Small intestine (tissue), 7 donors: Measurements from ENCODE around the gene LACRT. TPM values are rescaled to one million over a fixed set of nuclear protein-coding genes. Genes with fewer than 3 reads are reported as not detected.

Experiments used
- DNase-seq, 2 donors: peaks; one replicate each; pipeline versions ENCODE4 v3.0.0 to v3.0.0-alpha.2; 2013
- FAIRE-seq: peaks from 2 replicates; lab custom pipeline; 2012; peaks lifted over from hg19 to GRCh38; lab: Jason Lieb, UNC
- H3K27ac ChIP-seq, 3 donors: one replicate each; pipeline ENCODE4 v1.5.1; 2013; ENCODE audit warnings: low read length in 2 of 3, mild to moderate bottlenecking in 2 of 3, control low read depth in 1 of 3, inconsistent platforms in 1 of 3, low read depth in 1 of 3, moderate library complexity in 1 of 3
- H3K27me3 ChIP-seq, 3 donors: one replicate each; pipeline ENCODE4 v1.6.1; 2013; ENCODE audit warnings: low read length in 3 of 3, inconsistent platforms in 1 of 3; ENCODE audit not compliant: control insufficient read depth in 3 of 3, insufficient read depth in 3 of 3
- H3K36me3 ChIP-seq, 3 donors: one replicate each; pipeline ENCODE4 v1.6.1; 2013; ENCODE audit warnings: low read length in 3 of 3, inconsistent platforms in 1 of 3, low read depth in 1 of 3, mild to moderate bottlenecking in 1 of 3, moderate library complexity in 1 of 3; ENCODE audit not compliant: control insufficient read depth in 3 of 3, insufficient read depth in 2 of 3
- H3K4me1 ChIP-seq, 3 donors: one replicate each; pipeline ENCODE4 v1.6.1; 2013; ENCODE audit warnings: low read length in 2 of 3, inconsistent platforms in 1 of 3, low read depth in 1 of 3, mild to moderate bottlenecking in 1 of 3, moderate library complexity in 1 of 3; ENCODE audit not compliant: control insufficient read depth in 3 of 3, insufficient read depth in 2 of 3
- H3K4me3 ChIP-seq, 3 donors: one replicate each; pipeline ENCODE4 v1.5.1; 2013; ENCODE audit warnings: low read length in 3 of 3, control low read depth in 1 of 3, inconsistent platforms in 1 of 3, low read depth in 1 of 3, mild to moderate bottlenecking in 1 of 3, moderate library complexity in 1 of 3
- H3K9me3 ChIP-seq, 2 donors: one replicate each; pipeline ENCODE4 v1.6.1; 2013; ENCODE audit warnings: low read depth in 1 of 2, low read length in 1 of 2; ENCODE audit not compliant: control insufficient read depth in 2 of 2, insufficient read depth in 1 of 2
- WGBS, 3 donors: extraction: QIAGEN DNeasy Blood & Tissue Kit; methylation state at CpG; one replicate each; pipeline ENCODE4 v1.1.7; 2013; 5-methylcytosine and 5-hydroxymethylcytosine counted together
- polyA plus RNA-seq, 4 donors: library from polyadenylated mRNA; stranded (reverse) in 3 of 4; unstranded in 1 of 4; fragments of 200-250 nt in 3 of 4; fragments of 120-200 nt in 1 of 4; gene quantifications; one replicate each; pipeline versions ENCODE4 v1.2.1 to v1.2.3, GENCODE V29; 2013
- donor health status: healthy with polysubstance abuse.
- donor health status: control.
- donor health status: control.
- donor health status: Bipolar disorder and iron deficiency.
- donor health status: healthy.

The LACRT gene
- polyA plus RNA-seq, 4 donors: not detected

GRCh38 chr12:54593135-54593534 lies 41.6 kb downstream of the LACRT start:
- Histone ChIP-seq H3K27ac (no peak overlapping the region), H3K9me3 (no peaks in the 10 kb centered on the region), H3K4me1 (peaks cover 0 to 18% (median 0%) of the 10 kb centered on the region in 3 donors), H3K27me3 (peaks cover 0 to 4% (median 0%) of the 10 kb centered on the region in 3 donors), H3K36me3 (no peaks in the 10 kb centered on the region), H3K4me3 (no peak overlapping the region)
- DNase-seq (peak in 1 of 2 donors; percentile 35), FAIRE-seq (no peak)
- 76 to 82% (median 79%) methylated on average over 4 of the region's 4 CpGs for WGBS, 3 donors

GRCh38 chr12:54592316-54592715 lies 42.4 kb downstream of the LACRT start:
- no peak for FAIRE-seq
- H3K4me1 ChIP-seq: peaks cover 0 to 26% (median 0%) of the 10 kb centered on the region in 3 donors
- H3K27me3 ChIP-seq: peaks cover 0 to 7% (median 4%) of the 10 kb centered on the region in 3 donors
- H3K27ac ChIP-seq: no peak overlapping the region
- DNase-seq: no peak
- no peak overlapping the region for H3K4me3 ChIP-seq
- H3K36me3 ChIP-seq: no peaks in the 10 kb centered on the region
- H3K9me3 ChIP-seq: no peaks in the 10 kb centered on the region
- 74 to 82% (median 77%) methylated on average over 2 of the region's 2 CpGs for WGBS, 3 donors

- DNase-seq: no peak
These were observed 43.6 kb downstream of the LACRT start for GRCh38 chr12:54590978-54591591.

DNA sequence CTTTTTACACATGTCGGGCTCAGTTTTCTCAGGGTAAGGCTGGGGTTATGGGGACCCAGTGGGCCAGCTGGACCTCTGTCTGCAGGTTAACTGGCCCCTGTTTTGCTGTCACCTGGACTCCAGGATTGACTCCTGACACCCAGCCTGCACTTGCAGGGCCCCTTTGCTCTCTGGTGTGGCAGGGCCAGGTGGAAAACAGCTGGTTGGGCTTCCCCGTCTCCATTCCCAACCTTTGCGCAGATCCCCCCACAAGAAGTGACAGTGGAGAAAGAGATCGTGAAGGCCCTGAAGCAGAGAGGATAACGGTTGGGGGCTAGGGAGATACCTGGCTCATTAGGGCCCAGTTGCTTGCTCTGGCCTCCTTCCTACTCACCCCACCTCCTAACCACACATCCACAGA lies 44.7 kb downstream of the LACRT start:
- 76 to 84% (median 83%) methylated on average over 5 of the region's 5 CpGs for WGBS, 3 donors
- FAIRE-seq (no peak), DNase-seq (no peak)
- H3K27me3 ChIP-seq: peaks cover 0 to 13% (median 4%) of the 10 kb centered on the region in 3 donors
- no peaks in the 10 kb centered on the region for H3K9me3 ChIP-seq
- H3K36me3 ChIP-seq: no peaks in the 10 kb centered on the region
- H3K4me3 ChIP-seq: no peak overlapping the region
- H3K4me1 ChIP-seq: peaks cover 0 to 26% (median 0%) of the 10 kb centered on the region in 3 donors
- no peak overlapping the region for H3K27ac ChIP-seq

More at GRCh38 chr12:54590978-54591591, 43.6 kb downstream of the LACRT start:
- peaks cover 0 to 26% (median 0%) of the 10 kb centered on the region in 3 donors for H3K4me1 ChIP-seq
- peaks cover 0 to 10% (median 4%) of the 10 kb centered on the region in 3 donors for H3K27me3 ChIP-seq
- no peak for FAIRE-seq
- H3K36me3 ChIP-seq: no peaks in the 10 kb centered on the region
- H3K4me3 ChIP-seq: no peak overlapping the region
- 36 to 50% (median 43%) methylated on average over 6 to 7 of the region's 7 CpGs for WGBS, 3 donors
- H3K27ac ChIP-seq: no peak overlapping the region
- H3K9me3 ChIP-seq: no peaks in the 10 kb centered on the region

GRCh38 chr12:54588890-54589267 lies 45.8 kb downstream of the LACRT start:
- Histone ChIP-seq H3K36me3 (peaks cover 0 to 3% (median 0%) of the 10 kb centered on the region in 3 donors), H3K4me1 (peaks cover 0 to 22% (median 0%) of the 10 kb centered on the region in 3 donors), H3K4me3 (peak overlapping the region in 2 of 3 donors; percentile 44 to 52), H3K9me3 (no peaks in the 10 kb centered on the region), H3K27ac (no peak overlapping the region), H3K27me3 (peaks cover 0 to 13% (median 4%) of the 10 kb centered on the region in 3 donors)
- DNase-seq: no peak
- 24 to 32% (median 26%) methylated on average over 13 of the region's 13 CpGs for WGBS, 3 donors
- no peak for FAIRE-seq

- WGBS, 3 donors: 1 to 2% (median 2%) methylated on average over 52 to 77 of the region's 77 CpGs
- H3K4me1 ChIP-seq: peaks cover 0 to 19% (median 0%) of the 10 kb centered on the region in 3 donors
- peaks cover 0 to 13% (median 4%) of the 10 kb centered on the region in 3 donors for H3K27me3 ChIP-seq
- peak within 1 kb of the TSS; percentile 11 to 59 (median 52) for H3K4me3 ChIP-seq
- no peaks in the 10 kb centered on the region for H3K9me3 ChIP-seq
- H3K27ac ChIP-seq: no peak within 1 kb of the TSS
- peaks cover 0 to 8% (median 0%) of the 10 kb centered on the region in 3 donors for H3K36me3 ChIP-seq
- DNase-seq (peak; percentile 56 to 81), FAIRE-seq (no peak)
These were observed 46.4 kb downstream of the LACRT start, which contains the start of gene PPP1R1A for GRCh38 chr12:54588110-54588889. Gene PPP1R1A (minus strand): TSS chr12:54588659. CDS start chr12:54588488, 171 bp downstream.

GRCh38 chr12:54587315-54587873 lies 47.3 kb downstream of the LACRT start:
- 19 to 54% (median 36%) methylated on average over 5 of the region's 5 CpGs for WGBS, 3 donors
- peak in 1 of 2 donors; percentile 50 for DNase-seq
- Histone ChIP-seq H3K4me3 (peak overlapping the region in 1 of 3 donors; percentile 59), H3K4me1 (peaks cover 0 to 18% (median 0%) of the 10 kb centered on the region in 3 donors), H3K27me3 (peaks cover 0 to 13% (median 4%) of the 10 kb centered on the region in 3 donors), H3K36me3 (peaks cover 0 to 16% (median 0%) of the 10 kb centered on the region in 3 donors), H3K27ac (no peak overlapping the region), H3K9me3 (no peaks in the 10 kb centered on the region)
- no peak for FAIRE-seq

DNA sequence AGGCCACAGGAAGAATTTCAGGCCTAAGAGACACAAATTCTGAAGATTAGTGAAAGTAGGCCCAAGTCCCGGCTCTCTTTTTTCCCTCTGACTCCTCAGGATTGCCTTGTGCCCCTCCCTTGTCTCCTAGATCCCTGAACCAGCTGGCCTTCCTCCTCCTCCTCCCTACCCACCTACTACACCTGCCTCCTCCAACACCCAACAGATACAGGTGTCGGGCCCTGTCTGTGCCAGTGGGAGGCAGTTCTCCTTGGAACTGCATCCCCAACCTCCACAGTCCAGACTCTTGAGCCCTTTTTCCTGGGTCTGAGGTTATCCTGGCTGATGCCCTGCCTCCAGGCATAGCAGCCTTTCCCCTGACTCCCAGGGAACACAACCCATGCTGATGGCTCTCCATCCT lies 48.1 kb downstream of the LACRT start:
- DNase-seq (no peak), FAIRE-seq (no peak)
- Histone ChIP-seq H3K27ac (no peak overlapping the region), H3K36me3 (peaks cover 0 to 21% (median 0%) of the 10 kb centered on the region in 3 donors), H3K4me3 (no peak overlapping the region), H3K4me1 (peaks cover 0 to 17% (median 0%) of the 10 kb centered on the region in 3 donors), H3K9me3 (no peaks in the 10 kb centered on the region), H3K27me3 (peaks cover 0 to 13% (median 4%) of the 10 kb centered on the region in 3 donors)
- WGBS, 3 donors: 13 to 61% (median 40%) methylated on average over 2 of the region's 2 CpGs
